Lower leg skin (tissue), 4 donors: ENCODE results near the gene RAPGEF3. TPM values are rescaled to one million over a fixed set of nuclear protein-coding genes. Genes with fewer than 3 reads are reported as not detected.

Source experiments
- DNase-seq, 2 donors: peaks; one replicate each; pipeline ENCODE4 v3.0.0-alpha.2; 2019; ENCODE audit warnings: low spot score in 2 of 2
- H3K4me3 ChIP-seq: fragments of 200-600 bp; sonication (generic); 2 replicates; pipeline ENCODE4 v1.5.1; 2017; ENCODE audit warnings: mild to moderate bottlenecking, low read depth; ENCODE audit not compliant: poor library complexity, severe bottlenecking
- POLR2A ChIP-seq, 2 donors: fragments of 450-650 bp; IDR thresholded peaks; one replicate each; pipeline ENCODE4 v1.6.1; 2016 to 2017; ENCODE audit warnings: antibody characterized with exemption in 2 of 2, mild to moderate bottlenecking in 1 of 2, moderate library complexity in 1 of 2
- WGBS, 2 donors: methylation state at CpG; one replicate each; pipeline ENCODE4 v1.1.5; 2018; 5-methylcytosine and 5-hydroxymethylcytosine counted together
- intact Hi-C: fragments of 100-400 bp; cut with DNase I; formaldehyde crosslinking; loops from one replicate; pipeline ENCODE4 v1.15.0; 2023; ENCODE audit warnings: low total_unique reads
- total RNA-seq, 4 donors: library from RNA; depleted of rRNA; stranded (reverse); fragments of >200 nt; gene quantifications; one replicate each; pipeline ENCODE4 v1.1.0, GENCODE V29; 2016
- TF ChIP-seq, protein P1 (sequence below), 3 donors: fragments of 450-650 bp; IDR thresholded peaks; one replicate each; pipeline ENCODE4 v1.5.1; 2016; ENCODE audit warnings: antibody characterized with exemption in 3 of 3, mild to moderate bottlenecking in 3 of 3, moderate library complexity in 2 of 3

The RAPGEF3 gene
- total RNA-seq, 4 donors from 2014 or later: 13.4 to 27.8 (median 18.9) TPM

DNA sequence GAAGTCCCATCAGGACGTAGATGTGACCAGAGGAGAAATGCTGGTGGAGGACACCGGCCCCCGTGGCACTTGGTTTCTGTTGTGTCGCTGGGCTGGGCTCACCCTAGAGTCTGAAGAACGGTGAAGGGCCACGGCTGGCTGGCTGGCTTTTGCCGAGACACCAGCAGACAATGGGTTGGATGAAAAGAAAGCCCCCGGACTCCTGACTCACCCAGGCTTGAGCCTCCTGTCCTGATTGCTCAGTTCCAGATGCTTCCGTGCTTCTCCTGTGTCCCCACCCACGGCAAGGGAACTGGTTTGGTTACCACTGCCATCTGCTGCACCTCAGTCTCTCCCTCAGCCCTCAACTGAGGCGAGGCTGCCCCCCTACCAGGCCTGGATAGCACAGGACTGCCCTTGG, 23.0 kb downstream of the RAPGEF3 start:
- intact Hi-C loops: no loop called here
- no peak overlapping the region for H3K4me3 ChIP-seq
- WGBS, 2 donors: 80 to 81% methylated on average over 11 of the region's 11 CpGs
- no peak for DNase-seq
- no peak for TF ChIP-seq POLR2A (IDR thresholded peaks at IDR 0.05)
- TF ChIP-seq, protein P1, sequence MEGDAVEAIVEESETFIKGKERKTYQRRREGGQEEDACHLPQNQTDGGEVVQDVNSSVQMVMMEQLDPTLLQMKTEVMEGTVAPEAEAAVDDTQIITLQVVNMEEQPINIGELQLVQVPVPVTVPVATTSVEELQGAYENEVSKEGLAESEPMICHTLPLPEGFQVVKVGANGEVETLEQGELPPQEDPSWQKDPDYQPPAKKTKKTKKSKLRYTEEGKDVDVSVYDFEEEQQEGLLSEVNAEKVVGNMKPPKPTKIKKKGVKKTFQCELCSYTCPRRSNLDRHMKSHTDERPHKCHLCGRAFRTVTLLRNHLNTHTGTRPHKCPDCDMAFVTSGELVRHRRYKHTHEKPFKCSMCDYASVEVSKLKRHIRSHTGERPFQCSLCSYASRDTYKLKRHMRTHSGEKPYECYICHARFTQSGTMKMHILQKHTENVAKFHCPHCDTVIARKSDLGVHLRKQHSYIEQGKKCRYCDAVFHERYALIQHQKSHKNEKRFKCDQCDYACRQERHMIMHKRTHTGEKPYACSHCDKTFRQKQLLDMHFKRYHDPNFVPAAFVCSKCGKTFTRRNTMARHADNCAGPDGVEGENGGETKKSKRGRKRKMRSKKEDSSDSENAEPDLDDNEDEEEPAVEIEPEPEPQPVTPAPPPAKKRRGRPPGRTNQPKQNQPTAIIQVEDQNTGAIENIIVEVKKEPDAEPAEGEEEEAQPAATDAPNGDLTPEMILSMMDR (IDR thresholded peaks at IDR 0.05): no peak

DNA sequence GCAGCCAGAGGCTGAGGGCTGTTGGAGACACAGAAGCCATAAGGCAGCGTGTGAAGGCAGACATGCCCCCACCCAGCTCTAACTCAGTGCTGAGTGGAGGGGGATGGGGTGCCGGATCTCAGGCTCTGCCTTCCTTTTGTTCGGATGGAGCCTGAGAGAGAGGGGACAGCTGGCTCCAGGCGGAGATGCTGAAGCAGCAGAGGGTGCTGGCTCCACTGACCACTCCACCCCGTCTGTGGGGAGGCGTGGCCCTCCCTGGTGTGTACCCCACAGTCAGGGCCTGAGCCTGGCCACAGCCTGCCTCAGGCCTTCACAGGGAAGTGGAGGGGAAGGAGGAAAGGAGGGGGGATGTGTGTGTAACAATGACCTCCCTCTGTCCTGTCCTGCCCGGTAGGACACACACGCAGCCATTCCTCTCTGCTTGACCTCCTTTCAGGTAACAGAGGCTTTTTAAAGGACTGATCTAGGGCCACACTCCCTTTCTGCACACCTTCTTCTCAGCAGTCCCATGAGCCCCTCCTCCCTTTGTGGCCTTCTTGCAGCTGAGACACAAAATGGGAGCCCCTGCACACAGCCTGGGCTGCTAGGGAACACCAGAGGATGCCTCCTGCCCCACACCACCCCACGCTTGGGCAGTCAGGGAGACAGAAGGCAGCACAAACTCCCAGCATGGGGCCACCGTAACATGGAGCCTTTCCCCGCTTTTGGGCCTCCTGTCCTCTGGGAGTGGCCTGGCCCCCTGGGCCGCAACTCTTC, 23.8 kb downstream of the RAPGEF3 start:
- DNase-seq: no peak
- intact Hi-C loops: no loop called here
- 65 to 75% methylated on average over 9 to 11 of the region's 12 CpGs for WGBS, 2 donors
- no peak for TF ChIP-seq POLR2A (IDR thresholded peaks at IDR 0.05)
- TF ChIP-seq, protein P1 (IDR thresholded peaks at IDR 0.05): no peak
- H3K4me3 ChIP-seq: no peak overlapping the region

DNA sequence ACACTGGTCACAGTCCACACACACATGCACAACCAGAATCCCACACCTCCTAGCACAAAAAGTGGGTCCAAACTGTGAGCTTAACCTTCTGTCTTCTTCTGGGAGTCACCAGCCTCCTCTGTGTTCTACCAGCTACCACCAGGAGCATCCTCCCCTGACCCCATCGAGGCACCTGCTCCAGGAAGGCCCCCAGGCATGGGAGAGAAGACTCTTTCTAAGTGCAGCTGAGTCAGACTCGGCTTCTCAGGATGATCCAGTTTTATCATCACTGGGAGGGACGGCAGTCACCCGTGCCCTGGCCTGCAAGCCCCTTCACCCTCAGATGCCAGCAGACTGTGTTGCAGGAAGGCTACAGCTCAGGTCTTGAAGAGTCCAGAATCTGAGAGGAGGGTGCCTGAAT, 25.5 kb downstream of the RAPGEF3 start:
- no peak overlapping the region for H3K4me3 ChIP-seq
- WGBS, 2 donors: 38 to 66% methylated on average over 4 of the region's 4 CpGs
- TF ChIP-seq, protein P1 (IDR thresholded peaks at IDR 0.05): no peak
- TF ChIP-seq POLR2A (IDR thresholded peaks at IDR 0.05): no peak
- intact Hi-C loops: no loop called here
- DNase-seq: no peak

DNA sequence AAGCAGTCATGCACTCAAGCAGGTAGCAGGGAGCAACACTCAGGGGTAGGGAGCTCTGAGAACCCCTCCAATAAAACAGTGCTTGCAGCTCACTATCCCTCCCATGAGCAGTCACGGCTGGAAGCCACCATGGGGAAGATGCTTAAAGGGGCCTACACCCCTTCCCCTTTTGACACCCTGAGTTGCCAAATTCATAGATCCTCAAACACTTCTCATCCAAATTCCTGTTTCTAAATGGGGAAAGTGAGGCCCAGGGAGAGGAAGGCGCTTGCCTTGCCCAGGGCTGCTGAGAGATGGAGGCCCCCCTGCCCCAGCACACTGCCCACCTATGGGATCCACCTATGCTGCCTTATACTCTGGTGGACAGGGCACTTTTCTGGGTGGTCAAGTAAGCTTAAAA, 26.2 kb downstream of the RAPGEF3 start:
- DNase-seq: no peak
- 78 to 87% methylated on average over 2 of the region's 2 CpGs for WGBS, 2 donors
- intact Hi-C loops: no loop called here
- TF ChIP-seq, protein P1 (IDR thresholded peaks at IDR 0.05): no peak
- TF ChIP-seq POLR2A (IDR thresholded peaks at IDR 0.05): no peak
- no peak overlapping the region for H3K4me3 ChIP-seq

DNA sequence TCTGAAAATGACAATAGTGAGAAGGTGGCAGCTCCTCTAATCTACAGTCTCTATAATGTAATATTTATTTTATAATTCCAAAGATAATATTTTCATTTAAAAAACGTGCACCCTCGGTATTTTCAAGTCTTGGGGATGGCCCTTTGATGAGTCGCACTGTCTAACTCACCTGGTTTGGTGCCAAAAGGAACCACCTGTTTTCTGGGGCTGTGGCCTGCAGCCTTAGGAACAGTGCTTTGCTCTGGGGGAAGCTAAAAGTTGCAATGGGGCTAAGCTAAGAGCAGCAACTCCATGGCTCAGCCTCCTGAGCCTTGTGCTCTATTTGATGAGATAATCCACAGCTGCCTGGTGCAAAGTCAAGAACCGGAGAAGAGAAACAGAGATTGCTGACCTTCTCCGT, 27.0 kb downstream of the RAPGEF3 start:
- 57 to 61% methylated on average over 5 of the region's 5 CpGs for WGBS, 2 donors
- intact Hi-C loops: no loop called here

More for the DNA sequence above, 27.0 kb downstream of the RAPGEF3 start:
- H3K4me3 ChIP-seq: no peak overlapping the region
- no peak for DNase-seq
- TF ChIP-seq POLR2A (IDR thresholded peaks at IDR 0.05): no peak
- TF ChIP-seq, protein P1 (IDR thresholded peaks at IDR 0.05): no peak
